GM19240 (cell line): ENCODE results near the gene VPS50.

Experiments
- DNase-seq: peaks from one replicate; pipeline ENCODE4 v3.0.0; 2011; ENCODE audit warnings: low spot score; ENCODE audit not compliant: insufficient read length

The VPS50 gene, protein sequence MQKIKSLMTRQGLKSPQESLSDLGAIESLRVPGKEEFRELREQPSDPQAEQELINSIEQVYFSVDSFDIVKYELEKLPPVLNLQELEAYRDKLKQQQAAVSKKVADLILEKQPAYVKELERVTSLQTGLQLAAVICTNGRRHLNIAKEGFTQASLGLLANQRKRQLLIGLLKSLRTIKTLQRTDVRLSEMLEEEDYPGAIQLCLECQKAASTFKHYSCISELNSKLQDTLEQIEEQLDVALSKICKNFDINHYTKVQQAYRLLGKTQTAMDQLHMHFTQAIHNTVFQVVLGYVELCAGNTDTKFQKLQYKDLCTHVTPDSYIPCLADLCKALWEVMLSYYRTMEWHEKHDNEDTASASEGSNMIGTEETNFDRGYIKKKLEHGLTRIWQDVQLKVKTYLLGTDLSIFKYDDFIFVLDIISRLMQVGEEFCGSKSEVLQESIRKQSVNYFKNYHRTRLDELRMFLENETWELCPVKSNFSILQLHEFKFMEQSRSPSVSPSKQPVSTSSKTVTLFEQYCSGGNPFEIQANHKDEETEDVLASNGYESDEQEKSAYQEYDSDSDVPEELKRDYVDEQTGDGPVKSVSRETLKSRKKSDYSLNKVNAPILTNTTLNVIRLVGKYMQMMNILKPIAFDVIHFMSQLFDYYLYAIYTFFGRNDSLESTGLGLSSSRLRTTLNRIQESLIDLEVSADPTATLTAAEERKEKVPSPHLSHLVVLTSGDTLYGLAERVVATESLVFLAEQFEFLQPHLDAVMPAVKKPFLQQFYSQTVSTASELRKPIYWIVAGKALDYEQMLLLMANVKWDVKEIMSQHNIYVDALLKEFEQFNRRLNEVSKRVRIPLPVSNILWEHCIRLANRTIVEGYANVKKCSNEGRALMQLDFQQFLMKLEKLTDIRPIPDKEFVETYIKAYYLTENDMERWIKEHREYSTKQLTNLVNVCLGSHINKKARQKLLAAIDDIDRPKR

DNA sequence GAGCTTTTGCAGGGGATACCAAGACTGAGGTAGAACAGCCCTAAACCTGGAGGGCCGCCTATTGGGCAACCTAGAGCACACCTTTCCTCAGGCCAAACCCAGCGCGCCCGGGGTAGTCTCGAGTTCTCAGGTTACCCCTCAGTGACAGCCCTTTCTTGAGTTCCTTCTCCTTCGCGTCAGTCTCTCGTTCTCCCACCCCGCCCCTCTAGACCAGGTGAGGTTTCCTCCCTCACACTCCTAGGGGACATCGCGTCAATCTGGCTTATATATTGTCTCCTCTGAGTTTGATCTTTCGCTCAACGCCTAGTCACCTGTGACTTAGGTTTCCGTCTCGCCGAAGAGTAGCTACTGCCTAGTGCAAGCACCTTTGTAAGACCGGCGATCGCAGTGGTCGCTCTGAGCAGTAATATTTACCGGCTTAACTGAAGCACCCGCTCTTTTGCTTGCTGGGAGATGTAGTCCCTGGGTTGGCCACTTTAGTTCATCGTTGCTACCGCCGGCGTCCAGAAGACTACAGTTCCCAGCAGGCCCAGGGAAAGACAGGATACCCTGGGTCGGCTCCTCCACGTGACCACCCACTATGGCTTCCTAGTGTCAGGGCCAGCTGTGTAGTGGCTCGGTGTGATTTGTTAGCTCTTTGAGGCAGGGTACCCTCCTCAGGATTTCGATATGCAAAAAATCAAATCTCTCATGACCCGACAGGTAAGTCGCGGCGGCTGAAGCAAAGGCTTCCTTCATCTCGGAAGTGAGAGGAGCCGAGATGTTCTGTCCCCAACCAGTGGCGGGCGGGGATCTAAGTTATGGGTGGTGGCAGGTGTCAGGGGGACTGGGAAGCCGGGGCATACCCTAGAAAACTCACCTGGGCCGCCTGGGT is at the start of gene VPS50:
Gene VPS50 (plus strand): TSS at position 568 of the 874 bp plus-strand sequence. CDS start 102 bp downstream, at position 670.
- DNase-seq, result peak; percentile 67

DNA sequence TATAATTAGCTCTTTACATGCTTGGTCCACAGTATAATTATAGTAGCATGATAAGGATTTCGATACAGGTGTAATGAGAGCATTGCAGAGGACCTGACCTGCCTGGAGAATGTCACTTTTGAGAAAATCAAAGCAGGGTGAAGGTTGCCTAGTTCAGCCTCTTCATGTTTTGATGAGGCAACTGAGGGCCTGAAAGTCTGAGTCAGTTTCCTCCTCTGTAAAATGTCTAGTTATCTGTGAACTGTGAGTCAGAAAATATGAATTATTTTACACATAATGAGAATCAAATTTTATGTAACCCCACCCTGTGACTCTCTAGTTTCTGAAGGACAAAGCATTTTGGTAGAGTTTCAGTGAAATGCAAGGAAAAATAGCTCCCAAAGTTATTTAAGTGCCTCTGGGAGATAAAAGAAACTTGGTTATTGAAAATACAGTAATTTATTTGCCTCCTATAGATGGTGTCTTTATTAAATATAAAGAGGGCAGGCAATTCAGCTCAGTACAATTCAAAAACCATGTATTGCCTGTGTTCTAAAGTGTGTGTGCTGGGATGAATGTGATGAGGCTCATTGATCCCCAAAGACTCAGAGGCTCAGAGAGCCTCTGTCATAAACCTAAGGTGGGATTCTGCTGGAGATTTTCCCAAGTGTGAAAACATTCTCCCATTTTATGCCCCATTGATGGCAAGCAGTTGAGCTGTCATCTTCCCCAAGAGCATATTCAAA is 46.7 kb upstream of the VPS50 start:
- no peak for DNase-seq

DNA sequence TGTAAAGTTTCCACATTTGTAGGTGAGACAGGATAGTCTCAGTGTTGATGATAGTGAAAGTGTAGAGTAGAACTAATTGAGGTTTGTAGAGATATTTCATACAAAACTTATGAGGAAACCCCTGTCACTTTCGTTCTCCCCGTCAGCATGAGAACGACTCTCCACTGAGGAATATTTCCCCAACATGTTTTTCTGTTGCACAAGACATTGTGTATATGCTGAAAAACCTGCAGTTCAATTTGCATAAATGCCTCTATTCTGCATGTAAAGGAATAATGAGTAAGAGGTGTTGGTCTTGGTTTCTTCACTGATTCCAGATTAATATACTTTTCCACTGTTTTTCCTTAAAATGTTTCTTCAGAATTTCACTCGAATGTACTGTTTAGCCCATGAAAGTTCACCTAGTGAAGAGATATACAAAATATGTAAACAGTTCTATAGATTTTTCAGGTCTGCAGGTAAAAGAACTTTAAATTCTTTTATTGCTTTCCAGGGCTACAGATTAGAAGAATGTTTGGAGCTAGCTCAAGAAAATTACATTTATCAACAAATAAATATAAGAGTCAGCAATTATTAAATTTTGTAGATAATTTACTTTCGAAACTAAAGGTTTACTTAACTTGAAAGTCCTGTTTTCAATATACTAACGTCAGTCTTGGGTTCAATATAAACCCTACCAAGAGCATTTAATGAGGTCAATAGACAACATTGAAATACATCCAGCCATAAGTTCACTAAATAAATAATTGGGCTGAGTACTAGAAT is 43.1 kb upstream of the VPS50 start:
- DNase-seq, result no peak

DNA sequence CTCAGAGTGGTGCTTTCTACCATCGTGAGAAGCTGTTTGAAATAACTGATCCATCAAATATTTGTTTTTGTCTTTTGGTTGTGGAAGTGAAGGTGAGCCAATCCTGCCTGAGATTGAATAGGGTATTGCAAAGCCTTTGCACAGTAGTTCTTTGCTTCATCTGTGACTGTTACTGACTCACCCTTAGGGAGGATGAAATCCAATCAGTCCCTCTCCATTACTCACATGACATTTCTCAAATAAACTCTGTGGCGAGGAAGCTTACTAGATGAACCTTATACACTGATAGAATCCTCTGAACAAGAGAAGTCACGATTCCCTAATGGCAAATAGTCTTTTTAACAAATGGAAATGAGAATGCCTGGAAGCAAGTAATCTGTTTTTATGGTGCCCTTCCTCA is 37.8 kb upstream of the VPS50 start:
- no peak for DNase-seq

DNA sequence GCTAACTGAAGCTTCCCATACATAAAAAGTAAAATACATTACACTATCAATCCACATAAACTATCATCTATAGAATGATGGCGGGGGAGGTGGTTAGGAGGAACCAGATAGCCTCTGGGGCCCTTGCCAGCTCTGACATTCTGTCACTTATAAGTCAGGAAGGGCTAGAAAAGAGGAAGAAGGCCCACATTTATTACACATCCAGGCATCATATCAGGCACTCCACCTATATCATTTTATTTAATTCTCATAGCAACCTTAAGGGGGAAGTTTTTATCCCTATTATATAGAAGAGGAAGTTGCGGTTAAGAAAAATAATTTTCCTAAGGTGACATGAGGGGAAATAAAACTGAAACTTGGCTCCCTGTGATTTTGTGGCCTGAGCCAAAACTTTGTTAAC is 35.8 kb upstream of the VPS50 start:
- DNase-seq, result no peak

DNA sequence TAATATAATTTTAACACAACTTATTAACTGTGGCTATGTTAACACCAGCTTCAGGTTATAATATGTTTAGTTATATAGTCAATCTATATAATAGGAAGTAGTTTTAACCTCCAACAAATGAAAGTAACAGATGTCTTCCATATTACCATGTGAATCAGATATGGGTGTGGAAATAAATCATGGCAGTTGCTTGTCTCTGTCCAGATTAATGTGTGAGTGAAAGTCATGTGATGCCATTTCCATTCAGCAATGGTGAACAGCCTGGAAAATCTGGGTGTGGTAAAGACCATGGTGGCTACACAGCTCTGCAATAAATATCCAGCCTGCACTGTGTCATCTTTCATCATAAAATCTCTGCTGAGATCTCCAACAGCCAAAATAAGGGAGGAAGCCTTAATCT is 33.7 kb upstream of the VPS50 start:
- no peak for DNase-seq

DNA sequence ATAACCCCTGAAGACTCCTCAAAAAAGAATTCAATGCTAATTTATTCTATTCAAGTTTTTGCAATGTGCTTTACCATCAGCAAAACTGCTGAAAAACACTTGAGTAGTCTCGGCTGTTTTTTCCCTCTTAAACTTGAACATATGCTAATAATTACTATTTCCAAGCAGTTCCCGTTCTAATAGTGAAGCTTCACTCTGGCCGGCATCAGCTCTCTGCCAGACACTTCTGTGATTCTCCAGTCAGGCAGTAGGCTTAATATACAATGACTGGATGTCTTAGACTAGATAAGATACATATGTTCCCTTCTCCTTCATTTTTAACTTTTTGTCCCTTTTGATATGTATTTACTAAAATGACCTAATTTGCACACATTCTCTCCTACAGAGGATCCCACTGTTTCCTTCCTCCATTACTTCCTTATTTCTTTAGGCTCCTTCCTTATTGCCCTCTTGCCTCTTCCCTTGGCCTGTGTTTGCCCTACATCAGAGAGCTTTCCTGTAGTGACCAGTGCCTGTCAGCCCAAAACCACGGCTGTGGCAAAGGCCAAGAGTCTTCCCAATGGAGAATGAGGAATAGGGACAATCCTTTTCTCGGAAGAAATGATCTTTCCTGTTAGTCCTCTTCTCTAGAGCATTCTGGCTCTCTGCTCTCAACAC is 29.4 kb upstream of the VPS50 start:
- DNase-seq, result no peak

DNA sequence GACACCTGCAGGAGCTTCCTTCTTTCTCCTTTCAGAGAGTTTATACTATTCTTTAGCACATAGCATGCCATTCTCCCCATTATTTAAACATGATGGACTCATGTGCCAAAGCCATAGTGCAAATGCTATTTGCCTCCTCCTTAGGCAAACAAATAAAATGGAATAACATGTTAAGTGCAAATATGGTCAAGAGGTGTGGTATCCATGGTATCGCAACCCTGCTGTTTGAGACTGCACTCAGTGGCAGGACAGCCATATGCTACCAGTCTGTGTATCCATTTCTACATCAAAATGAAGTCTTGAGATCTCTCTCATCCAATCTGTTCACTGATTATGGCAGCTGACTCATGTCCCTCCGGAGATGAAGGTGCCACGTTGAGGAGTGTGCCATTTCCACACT is 28.7 kb upstream of the VPS50 start:
- no peak for DNase-seq

DNA sequence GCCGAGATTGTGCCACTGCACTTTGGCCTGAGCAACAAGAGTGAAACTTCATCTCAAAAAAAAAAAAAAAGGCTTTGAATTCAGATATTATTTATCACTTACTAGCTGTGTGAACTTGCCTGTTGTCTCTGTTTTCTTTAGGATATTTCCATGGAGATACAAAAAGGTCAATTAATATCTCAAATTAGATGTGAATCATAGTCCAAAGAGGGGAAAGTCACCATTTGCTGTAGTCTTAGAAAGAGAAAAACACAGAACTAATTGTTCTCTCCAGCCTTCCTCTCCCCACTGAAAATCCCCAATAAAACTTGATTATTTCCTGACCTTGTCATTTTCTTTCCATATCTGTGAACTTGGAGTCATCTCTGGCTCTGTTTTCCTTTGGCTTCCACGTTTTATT is 27.1 kb upstream of the VPS50 start:
- DNase-seq, result no peak

DNA sequence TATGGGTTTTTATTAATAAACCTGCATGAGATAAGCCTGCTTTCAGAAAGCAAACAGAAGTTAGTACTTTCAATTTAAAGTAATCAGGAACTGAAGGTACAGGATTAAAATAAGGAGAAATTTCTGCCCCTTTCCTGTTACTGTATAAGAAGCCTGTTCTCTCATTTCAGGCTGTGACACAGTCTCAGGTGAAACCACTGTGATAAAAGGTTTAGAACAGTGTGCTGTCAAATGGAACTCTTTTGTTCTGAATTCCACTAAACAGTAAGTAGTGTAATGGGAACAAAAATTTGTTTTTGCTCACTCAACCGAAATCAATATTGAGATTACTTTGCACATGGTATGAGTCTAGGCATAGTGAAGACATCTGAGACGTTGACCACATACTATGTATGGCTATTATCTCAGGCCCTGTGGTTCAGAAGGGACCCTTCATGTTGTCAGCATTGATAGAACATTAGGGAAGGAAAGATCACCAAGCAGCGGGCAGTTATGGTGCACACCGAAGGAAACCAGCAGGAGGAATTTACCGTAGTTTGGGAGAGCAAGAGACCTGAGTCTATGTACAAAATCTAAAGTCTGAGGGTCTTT is 20.8 kb upstream of the VPS50 start:
- DNase-seq, result no peak

DNA sequence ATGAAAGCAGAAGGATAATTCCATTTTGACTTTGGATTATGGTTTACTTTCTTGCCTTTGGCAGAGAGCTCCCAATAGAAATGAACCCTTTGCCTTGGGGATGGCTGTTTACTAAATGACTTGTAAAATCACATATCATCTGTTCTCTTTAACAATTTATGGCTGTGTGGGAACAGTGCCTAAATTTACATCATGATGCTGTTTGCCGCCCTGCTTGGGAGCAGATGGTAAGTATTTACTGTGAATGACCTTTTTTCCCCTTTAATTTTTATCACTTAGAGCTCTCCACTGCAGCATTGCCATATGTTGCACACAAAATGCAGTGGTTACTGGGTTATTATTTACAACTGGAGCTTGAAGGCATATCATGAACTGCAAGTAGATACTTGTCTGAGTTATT is 19.3 kb upstream of the VPS50 start:
- DNase-seq, result no peak

DNA sequence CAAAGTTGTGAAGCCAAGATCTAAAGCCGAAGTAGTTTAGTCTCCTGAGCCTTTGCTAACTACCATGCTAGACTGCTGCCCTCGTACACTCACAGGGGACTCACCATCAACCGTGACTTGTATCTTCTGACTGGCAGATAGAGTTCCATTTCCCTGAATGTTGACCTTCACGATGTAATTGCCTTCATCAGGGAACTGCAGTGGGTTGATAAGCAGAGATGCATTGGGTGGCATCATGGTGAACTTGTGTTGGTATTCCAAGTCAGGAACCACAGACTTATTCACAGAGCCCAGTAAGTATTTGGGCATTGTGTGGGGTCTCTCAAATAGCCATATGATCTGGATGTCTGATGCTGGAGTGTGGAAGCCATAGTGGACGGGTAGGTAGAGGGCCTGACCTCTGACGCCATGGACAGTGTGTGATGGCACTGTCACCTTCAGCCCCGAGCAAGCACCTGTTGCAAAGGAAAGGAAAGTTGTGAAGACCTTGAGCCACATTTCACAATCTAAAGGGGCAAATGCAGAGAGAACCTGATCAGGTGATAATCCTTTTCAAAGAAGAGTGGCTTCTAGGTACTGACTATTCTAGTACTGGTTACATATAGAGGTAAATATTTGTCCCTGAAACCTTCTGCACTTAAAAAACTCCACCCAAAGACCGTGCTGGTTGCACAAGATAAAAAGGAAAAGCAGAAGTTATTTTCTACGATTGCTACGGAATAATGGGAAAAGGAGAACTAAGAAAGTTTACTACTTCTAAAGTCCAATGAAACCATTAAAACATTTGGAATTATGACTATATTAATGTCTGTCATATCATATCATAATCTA is 13.0 kb upstream of the VPS50 start:
- DNase-seq, result no peak

DNA sequence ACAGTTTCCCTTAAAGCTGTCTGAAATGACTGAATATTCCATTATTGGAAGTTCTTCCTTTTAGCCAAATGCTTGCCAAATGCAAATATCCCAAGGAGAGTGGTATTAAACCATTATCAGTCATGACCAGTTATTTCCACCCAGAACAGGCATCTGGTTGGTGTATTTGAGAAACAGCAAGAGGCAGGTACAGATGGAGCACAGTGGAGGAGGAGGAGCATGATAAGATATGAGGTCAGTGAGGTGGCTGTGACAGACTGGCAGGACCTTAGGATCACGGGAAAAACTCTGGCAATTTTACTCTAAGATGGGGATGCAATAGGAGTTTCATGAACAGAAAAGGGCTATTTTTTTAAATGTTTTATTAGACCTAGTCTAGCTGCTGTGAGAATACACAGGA is 12.3 kb upstream of the VPS50 start:
- DNase-seq, result no peak

DNA sequence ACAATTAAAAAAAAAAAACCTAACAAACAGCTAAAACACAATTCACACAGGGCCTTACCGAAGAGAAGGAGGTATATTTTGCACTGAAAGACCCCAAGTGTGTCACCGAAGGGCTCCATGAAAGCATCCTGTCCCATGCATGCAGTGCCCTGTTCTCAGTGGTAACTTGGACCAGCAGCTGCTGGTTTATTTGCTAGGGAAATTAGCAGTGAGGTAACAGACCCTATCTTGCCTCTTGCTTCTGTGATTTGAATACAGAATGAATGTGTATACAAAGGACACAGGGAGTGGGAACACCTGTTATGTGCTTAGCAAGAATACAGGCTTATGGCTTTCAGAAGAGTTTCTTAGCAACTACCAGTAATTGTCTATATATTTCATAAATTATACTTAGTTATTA is 5.9 kb upstream of the VPS50 start, which contains the start of gene HEPACAM2:
Gene HEPACAM2 (minus strand): TSS at position 160 of the 400 bp plus-strand sequence.
- DNase-seq, result no peak

DNA sequence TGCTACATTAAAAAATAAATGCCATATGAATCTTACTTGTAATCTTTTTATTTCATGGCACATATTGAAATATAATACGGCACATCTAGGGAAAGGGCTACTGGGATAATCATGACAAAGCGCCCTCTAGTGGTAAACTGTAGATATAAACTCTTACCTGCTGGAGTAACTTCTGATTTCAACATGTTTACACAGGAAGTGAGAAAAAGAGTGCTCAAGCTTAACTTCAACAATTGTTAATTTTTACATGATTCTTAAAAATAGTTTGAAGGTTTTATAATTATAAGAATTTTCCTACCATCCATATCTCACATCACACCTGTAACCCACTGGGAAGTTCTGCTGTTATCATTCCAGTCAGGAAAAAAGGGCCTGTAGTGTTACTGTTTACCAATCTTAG is 3.9 kb upstream of the VPS50 start:
- DNase-seq, result no peak

DNA sequence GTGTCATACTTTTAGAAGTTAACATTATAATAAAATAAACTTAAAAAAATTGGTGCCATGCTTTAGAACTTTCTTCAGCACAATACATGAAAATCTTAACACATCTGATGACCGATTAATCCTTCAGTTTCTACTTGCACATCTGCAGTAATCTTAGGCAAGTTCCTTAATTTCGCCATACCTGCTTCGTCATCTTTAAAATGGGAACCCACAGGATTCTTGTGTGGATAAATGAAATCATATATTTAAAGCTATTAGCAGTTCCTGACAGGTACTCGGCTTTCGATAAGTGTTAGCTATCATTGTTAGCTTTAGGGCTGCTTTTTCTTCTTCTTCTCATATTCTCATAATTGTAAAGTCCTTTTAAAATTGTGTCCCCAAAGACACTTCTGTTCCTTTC is 907 bp upstream of the VPS50 start:
- no peak for DNase-seq

DNA sequence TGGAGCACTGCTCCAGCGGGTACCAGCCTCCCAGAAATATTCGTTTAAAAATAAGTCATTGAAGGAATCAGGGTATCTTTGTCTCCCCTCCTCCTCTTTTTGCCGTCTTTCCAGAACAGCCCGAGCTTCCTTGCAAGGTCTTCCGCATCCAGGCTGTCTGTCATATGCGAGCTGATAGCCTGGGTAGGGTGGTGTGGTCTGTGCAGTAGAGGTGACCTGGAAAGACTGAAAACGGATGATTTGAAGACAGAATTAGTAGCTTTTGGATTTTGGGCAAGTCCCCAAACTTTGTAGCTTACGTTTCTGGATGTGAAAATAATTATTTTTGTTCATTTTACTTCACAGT is 480 bp downstream of the VPS50 start:
- DNase-seq, result peak; percentile 1

DNA sequence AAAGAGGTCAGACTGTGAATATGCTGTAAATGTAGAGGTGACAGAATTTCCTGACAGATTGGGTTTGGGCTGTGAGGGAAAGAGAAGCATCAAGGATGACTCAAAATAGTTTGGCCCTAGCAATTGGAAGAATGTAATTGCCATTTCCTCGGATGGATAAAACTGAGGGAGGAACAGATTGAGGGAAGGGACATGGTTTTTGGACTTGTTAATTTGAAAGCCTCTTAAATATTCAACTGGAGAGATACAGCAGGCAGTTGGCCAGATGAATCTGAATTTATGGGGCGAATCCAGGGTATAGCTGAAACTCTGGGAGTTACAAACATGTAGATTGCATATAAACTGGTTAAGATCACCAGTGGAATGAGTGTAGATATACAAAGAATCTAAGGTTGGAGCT is 3.4 kb downstream of the VPS50 start:
- DNase-seq, result no peak
